Lower lobe of right lung (tissue), 2 donors: Measurements from ENCODE around the gene UBAP2L. TPM values are rescaled to one million over a fixed set of nuclear protein-coding genes. Genes with fewer than 3 reads are reported as not detected.

Source experiments
- ATAC-seq, 2 donors: fragments of 200-7000 bp; cut with Tn5 transposase; one replicate each; pipeline ENCODE4 v1.9.1; 2020 to 2022; ENCODE audit warnings: mild to moderate bottlenecking in 2 of 2, moderate library complexity in 2 of 2
- DNase-seq: peaks from one replicate; pipeline ENCODE4 v3.0.0-alpha.2; 2020
- H3K27ac ChIP-seq: fragments of 200-600 bp; one replicate; pipeline ENCODE4 v1.8.0; 2022
- H3K27me3 ChIP-seq: fragments of 200-600 bp; one replicate; pipeline ENCODE4 v1.8.0; 2022; ENCODE audit warnings: low read depth
- H3K36me3 ChIP-seq: fragments of 200-600 bp; one replicate; pipeline ENCODE4 v1.8.0; 2022; ENCODE audit warnings: mild to moderate bottlenecking
- H3K4me1 ChIP-seq: fragments of 200-600 bp; one replicate; pipeline ENCODE4 v1.8.0; 2022
- H3K4me3 ChIP-seq: fragments of 200-600 bp; one replicate; pipeline ENCODE4 v1.8.0; 2022; ENCODE audit warnings: mild to moderate bottlenecking
- H3K9me3 ChIP-seq: fragments of 200-600 bp; one replicate; pipeline ENCODE4 v1.8.0; 2022
- intact Hi-C: fragments of 100-400 bp; cut with DNase I; formaldehyde crosslinking; loops from one replicate; pipeline ENCODE4 v1.11.0; 2022
- total RNA-seq: library from RNA; stranded (reverse); fragmentation: NEBNext Ultra II Directional; extraction: Animal tissue kit (Norgen Biotek cat#: 25700); gene quantifications from one replicate; pipeline ENCODE4 v1.2.1, GENCODE V29; 2021
- TF ChIP-seq, protein P1 (sequence below): fragments of 200-600 bp; IDR thresholded peaks from one replicate; pipeline ENCODE4 v1.8.0; 2022; ENCODE audit warnings: antibody characterized with exemption, mild to moderate bottlenecking
- donor health status: DM: no; HTN: yes; CAD: no; lungs with severe emphysema.

UBAP2L gene
- total RNA-seq, 1 donor from 2014 or later: 142 TPM

DNA sequence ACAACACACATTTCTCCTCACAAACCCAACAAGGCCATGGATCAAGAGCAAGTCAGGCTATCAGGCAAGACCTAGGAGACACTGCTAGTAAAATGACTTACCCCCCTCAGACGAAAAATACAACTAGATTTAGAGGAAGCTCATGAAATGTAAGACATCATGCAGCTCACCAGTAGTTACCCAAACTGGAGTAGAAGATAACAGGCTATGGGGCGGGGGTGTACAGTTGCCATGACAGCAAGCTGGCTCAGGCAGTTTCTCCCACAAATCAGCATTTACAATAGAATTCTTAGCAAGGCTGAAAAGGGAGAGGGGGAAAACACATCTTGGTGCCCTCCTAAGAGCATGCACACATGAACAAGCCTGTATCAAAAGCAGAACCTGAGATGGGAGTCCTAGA lies 42.7 kb upstream of the UBAP2L start:
- TF ChIP-seq, protein P1, sequence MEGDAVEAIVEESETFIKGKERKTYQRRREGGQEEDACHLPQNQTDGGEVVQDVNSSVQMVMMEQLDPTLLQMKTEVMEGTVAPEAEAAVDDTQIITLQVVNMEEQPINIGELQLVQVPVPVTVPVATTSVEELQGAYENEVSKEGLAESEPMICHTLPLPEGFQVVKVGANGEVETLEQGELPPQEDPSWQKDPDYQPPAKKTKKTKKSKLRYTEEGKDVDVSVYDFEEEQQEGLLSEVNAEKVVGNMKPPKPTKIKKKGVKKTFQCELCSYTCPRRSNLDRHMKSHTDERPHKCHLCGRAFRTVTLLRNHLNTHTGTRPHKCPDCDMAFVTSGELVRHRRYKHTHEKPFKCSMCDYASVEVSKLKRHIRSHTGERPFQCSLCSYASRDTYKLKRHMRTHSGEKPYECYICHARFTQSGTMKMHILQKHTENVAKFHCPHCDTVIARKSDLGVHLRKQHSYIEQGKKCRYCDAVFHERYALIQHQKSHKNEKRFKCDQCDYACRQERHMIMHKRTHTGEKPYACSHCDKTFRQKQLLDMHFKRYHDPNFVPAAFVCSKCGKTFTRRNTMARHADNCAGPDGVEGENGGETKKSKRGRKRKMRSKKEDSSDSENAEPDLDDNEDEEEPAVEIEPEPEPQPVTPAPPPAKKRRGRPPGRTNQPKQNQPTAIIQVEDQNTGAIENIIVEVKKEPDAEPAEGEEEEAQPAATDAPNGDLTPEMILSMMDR: no peak
- H3K4me3 ChIP-seq: no peak overlapping the region
- intact Hi-C loops: no loop called here
- H3K27me3 ChIP-seq: no peaks in the 10 kb centered on the region
- peaks cover 68% of the 10 kb centered on the region for H3K4me1 ChIP-seq
- peak overlapping the region; percentile 25 for H3K27ac ChIP-seq
- no peaks in the 10 kb centered on the region for H3K9me3 ChIP-seq
- DNase-seq (no peak), ATAC-seq (no peak)
- H3K36me3 ChIP-seq: peaks cover 57% of the 10 kb centered on the region

DNA sequence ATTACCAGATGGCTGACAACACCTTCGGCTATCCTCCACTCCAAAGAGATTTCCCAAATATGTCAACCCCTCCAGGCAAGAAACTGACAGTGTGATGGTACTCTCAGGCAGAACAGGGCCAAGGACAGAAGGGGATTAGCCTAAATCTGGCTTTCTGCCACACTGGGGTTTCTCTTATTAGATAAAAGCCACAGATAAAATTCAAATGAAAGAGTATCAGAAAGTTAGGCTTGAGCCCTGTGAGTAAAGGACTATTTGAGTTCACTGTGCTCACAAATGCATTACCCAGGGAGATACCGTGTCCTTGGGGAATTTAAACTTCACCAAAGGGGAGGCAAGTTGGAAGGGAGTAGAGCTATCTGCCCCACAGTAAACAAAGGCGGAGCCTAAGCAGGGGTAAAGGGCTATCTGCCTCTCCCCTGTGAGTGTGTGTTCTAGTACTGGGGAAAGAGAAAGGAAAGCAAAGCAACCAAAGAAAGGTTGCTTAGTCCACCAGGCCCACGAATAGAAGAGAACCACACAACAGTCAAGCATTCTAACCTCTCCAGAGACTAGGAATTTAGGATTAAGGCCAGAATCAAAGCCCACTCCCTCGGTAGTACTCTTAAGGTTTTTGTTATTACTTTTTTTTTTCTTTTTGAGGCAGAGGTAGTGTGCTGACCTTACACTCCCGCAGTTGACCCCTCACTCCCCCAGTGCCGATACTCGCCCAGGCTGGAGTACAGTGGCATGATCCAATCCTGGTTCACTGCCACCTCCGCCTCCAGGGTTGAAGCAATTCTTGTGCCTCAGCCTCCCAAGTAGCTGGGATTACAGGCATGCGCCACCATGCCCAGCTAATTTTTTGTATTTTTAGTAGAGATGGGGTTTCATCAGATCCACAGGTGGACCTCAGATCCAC lies 41.6 kb upstream of the UBAP2L start:
- peaks cover 46% of the 10 kb centered on the region for H3K36me3 ChIP-seq
- no peaks in the 10 kb centered on the region for H3K9me3 ChIP-seq
- peak overlapping the region; percentile 13 for H3K4me3 ChIP-seq
- TF ChIP-seq, protein P1: no peak
- no peak for ATAC-seq
- peak overlapping the region; percentile 56 for H3K27ac ChIP-seq
- peaks cover 74% of the 10 kb centered on the region for H3K4me1 ChIP-seq
- intact Hi-C loops: no loop called here
- no peaks in the 10 kb centered on the region for H3K27me3 ChIP-seq
- DNase-seq: no peak

DNA sequence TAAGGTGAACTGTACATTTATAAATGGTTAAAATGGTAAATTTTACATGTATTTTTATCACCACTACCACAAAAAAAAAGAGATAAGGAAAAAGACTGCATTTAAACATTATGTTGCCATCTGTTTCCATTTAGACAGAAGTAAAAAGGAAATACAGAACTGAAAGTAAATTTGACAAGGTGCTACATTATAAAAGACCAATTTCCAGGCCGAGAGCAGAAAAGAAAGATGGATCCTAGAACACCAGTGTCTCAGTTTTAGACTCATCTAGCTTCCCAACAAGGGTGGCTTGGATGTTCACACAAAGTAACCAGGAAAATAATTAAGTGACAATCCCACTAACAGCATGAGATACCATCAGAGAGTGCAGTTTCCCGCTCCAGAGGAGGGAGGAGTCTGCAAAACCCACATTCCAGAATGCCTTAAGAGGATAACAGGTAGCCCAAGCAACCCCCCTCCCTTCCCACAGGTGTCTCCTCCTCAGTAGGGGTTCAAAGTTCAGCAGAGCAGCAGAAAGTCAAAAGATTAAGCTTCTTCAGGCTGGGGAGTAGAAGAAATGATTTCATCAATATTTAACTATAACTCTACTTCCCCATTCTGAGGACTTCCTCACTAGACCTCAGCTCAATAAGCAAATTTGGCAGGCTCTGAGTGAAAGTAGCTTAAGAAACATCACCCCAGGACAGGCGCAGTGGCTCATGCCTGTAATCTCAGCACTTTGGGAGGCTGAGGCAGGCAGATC lies 40.6 kb upstream of the UBAP2L start:
- no peaks in the 10 kb centered on the region for H3K27me3 ChIP-seq
- intact Hi-C loops: no loop called here
- H3K4me1 ChIP-seq: peaks cover 73% of the 10 kb centered on the region
- peak overlapping the region; percentile 56 for H3K27ac ChIP-seq
- DNase-seq: no peak
- peaks cover 36% of the 10 kb centered on the region for H3K36me3 ChIP-seq
- H3K9me3 ChIP-seq: no peaks in the 10 kb centered on the region
- ATAC-seq: no peak
- H3K4me3 ChIP-seq: peak overlapping the region; percentile 99
- TF ChIP-seq, protein P1: no peak

DNA sequence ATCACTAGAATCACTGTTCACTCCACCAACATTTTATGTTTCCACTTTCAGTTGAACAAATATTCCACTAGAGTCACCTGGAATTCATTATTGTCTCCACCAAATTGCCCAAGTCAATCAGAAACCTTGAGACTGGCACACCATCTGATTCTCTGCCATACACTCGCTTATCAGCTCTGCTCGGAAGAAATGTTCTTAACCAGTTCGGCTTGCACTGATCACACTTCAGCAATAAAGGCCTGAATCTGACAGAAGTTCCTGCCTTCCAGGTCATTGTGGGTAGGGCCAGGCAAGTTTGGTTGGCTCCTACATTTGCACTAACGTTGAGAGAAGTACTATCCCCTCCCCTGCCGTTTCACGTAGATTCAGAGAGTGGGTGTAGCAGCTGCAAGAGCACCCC lies 38.8 kb upstream of the UBAP2L start:
- ATAC-seq (no peak), DNase-seq (no peak)
- Histone ChIP-seq H3K36me3 (peaks cover 25% of the 10 kb centered on the region), H3K27me3 (no peaks in the 10 kb centered on the region), H3K4me1 (peaks cover 55% of the 10 kb centered on the region), H3K27ac (peak overlapping the region; percentile 97), H3K9me3 (no peaks in the 10 kb centered on the region), H3K4me3 (peak overlapping the region; percentile 99)
- intact Hi-C loops: no loop called here
- TF ChIP-seq, protein P1: no peak

DNA sequence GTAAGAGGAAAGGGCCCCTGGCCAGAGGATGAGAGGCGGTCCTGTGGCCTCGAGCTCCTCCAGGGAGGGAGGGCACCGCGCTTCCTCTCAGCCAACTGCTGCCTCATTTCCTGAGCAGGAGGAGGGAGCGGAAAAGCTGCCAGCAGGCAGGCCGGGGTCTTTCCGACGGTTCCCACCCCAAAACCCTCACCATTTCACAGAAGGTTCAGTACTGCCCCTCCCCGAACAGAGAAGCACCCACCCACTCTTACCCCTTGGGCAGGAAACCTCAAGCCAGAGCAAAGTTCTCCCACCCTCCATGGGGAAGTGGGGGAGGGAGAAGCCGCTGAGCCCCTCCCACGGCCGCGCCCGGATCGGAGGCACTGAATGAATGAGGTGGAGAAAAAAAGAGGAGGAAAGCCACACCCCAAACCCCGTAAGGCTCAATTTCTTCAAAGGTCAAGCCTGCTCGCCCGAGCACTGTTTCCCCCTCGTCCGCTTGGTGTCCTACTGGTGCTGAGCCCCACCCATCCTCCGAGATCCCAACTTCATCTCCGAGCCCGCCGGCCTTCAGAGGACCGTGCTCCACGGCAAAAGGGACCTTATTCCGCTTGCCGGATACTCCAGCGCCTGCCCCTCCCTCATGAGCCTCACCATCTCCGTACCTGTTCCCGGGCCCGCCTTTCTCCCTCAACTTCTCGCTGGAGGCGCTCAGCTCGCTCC lies 38.3 kb upstream of the UBAP2L start:
- DNase-seq (peak; percentile 92), ATAC-seq (peak; percentile 84 to 85)
- H3K36me3 ChIP-seq: peaks cover 22% of the 10 kb centered on the region
- no peaks in the 10 kb centered on the region for H3K27me3 ChIP-seq
- peaks cover 49% of the 10 kb centered on the region for H3K4me1 ChIP-seq
- TF ChIP-seq, protein P1: no peak
- H3K27ac ChIP-seq: peak overlapping the region; percentile 97
- peak overlapping the region; percentile 99 for H3K4me3 ChIP-seq
- intact Hi-C loops: no loop called here
- no peaks in the 10 kb centered on the region for H3K9me3 ChIP-seq
